22Rv1 (cell line): ENCODE results near the gene UPK2.
"Not testable (repeated sequence)": the region's sequence is repeated elsewhere in the genome, so short reads cannot be mapped to it uniquely, and the experiment has no call there.

ENCODE experiments used
- H3K27ac ChIP-seq: fragments of 450-650 bp; 2 replicates; pipeline ENCODE4 v1.5.1; 2017
- CTCF ChIP-seq: fragments of 450-650 bp; IDR thresholded peaks from 2 replicates; pipeline ENCODE4 v1.5.1; 2017; ENCODE audit warnings: mild to moderate bottlenecking
- ZFX ChIP-seq: fragments of 450-650 bp; IDR thresholded peaks from 2 replicates; pipeline ENCODE4 v1.6.1; 2017; ENCODE audit warnings: antibody characterized with exemption, borderline replicate concordance

UPK2 gene

GRCh38 chr11:118973985-118974384, 17.9 kb downstream of the UPK2 start:
- TF ChIP-seq ZFX (no peak), CTCF (no peak)
- H3K27ac ChIP-seq = no peak overlapping the region

- no peak for TF ChIP-seq ZFX
- no peak for TF ChIP-seq CTCF
- no peak overlapping the region for H3K27ac ChIP-seq
These were observed 19.9 kb downstream of the UPK2 start for GRCh38 chr11:118975771-118976709.

- TF ChIP-seq CTCF (no peak), ZFX (no peak)
- no peak overlapping the region for H3K27ac ChIP-seq
These were observed 23.3 kb downstream of the UPK2 start for GRCh38 chr11:118979434-118979833.

- no peak for TF ChIP-seq CTCF
- H3K27ac ChIP-seq = no peak overlapping the region
These were observed 24.2 kb downstream of the UPK2 start for GRCh38 chr11:118980191-118980881.

- H3K27ac ChIP-seq = not testable (repeated sequence)
These were observed 28.2 kb downstream of the UPK2 start for GRCh38 chr11:118984337-118984736.

- no peak overlapping the region for H3K27ac ChIP-seq
- TF ChIP-seq CTCF = no peak
- no peak for TF ChIP-seq ZFX
These were observed 28.7 kb downstream of the UPK2 start for GRCh38 chr11:118984825-118985224.

GRCh38 chr11:118988280-118988679, 32.2 kb downstream of the UPK2 start:
- no peak overlapping the region for H3K27ac ChIP-seq
- TF ChIP-seq CTCF (no peak), ZFX (no peak)

- not testable (repeated sequence) for H3K27ac ChIP-seq
These were observed 35.5 kb downstream of the UPK2 start for GRCh38 chr11:118991486-118992038.
